ENCODE data around the gene BRD3OS.

Gene BRD3OS, protein sequence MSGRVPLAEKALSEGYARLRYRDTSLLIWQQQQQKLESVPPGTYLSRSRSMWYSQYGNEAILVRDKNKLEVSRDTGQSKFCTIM

DNA sequence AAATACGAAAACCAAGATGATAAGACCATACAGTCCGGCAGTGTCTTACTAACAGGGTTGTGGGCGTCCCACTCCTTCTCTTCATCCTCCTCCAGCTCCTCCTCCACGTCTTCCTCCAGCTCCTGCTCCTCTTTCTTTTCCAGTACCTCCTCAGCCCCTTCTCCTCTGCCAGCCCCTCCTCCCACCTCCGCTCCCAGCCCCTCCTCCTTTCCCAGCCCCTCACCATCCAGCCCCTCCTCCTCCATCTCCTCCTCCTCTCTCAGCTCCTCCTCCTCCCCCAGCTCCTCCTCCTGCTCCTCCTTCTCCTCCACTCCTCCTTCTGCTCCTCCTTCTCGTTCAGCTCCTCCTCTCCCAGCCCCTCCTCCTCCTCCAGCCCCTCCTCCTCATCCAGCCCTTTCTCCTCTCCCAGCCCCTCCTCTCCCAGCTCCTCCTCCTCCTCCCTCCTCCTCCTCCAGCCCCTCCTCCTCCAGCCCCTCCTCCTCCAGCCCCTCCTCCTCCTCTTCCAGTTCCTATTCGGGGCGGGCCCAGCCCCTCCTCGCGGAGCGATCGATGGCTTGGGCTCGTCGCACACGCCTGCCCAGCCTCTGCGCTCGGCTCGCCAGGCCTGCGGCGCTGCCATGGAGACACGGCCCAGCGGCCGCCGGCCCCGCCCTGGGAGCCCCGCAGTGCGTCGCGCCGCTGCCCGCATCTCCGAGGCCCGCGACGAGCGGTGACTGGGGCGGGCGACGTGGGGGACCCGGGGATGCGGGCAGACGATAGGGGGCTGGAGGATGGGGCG lies at the start of gene BRD3OS:
TSS of gene BRD3OS (plus strand) at position 654 of the 778 bp plus-strand sequence. CDS start 1,267 bp downstream, outside the sequence.
- DNase-seq (ENCODE audit: low read depth): peak; percentile 100

DNA sequence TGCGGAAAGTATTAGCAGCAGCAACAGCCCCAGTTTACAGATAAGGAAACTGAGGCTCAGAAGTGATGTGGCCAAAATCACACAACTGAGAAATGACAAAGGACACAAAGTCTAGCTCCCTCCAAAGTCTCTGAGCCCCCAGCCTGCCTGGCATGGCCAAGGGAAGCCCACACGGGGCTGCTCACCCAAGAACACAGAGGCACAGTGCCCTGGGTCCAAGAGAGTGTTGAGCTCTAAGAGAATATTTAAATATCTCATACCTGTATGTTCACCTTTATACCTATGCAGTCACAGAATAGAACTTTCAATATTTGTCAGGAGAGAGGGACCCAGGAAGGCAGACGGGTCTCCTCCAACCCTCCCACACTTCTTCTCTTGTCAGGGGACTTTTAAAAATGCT lies 49.8 kb upstream of the BRD3OS start:
- no peak for DNase-seq (ENCODE audit: low read depth)

DNA sequence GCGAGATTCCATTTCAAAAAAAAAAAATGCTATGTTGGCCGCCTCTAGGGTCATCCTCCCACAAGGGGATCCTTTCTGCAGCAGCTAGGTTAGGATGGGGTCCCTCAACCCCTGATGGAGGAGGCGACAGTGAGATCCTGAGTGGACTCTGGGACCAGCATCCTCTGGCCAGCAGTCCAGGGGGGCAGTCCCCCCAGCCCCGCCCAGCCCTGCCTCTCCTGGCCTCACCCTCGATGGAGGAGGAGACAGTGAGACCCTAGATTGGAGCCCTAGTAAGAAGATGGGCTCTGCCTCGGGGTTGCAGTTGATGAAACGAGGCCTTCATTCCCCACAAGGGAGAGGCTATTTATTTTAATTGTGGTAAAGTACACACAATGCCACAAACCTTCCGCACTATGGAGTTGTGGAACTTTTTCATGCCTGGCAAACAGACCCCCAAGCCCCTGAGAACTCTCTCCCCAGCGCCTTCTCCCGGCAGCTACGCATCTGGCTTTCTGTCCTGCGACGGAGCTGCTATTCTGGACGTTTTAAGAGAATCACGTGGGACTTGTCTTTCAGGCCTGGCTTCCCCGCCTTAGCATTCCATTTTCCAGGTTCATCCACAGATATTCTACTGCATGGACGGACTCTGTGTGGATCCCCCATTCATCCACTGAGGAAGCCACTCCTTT lies 49.0 kb upstream of the BRD3OS start:
- no peak for DNase-seq (ENCODE audit: low read depth)

DNA sequence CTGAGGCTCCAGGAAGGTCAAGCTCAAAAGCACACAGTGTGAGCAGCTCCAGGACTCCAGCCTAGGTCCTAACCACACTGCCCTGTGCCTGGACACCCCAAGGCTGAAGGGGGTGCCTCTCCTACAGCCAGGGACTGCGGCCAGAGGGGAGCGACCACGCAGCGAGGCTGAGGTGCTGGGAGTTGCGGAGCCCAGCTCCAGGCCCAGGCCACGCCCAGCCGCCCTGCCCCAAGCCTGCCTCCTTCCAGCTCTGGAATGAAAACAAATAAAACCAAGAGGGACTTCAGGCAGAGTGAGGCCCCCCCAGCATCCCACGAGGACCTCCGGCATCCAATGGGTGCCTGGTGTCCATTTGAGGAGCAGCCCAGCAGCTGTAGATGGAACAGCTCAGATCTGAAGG lies 48.4 kb upstream of the BRD3OS start:
- DNase-seq (ENCODE audit: low read depth): no peak

DNA sequence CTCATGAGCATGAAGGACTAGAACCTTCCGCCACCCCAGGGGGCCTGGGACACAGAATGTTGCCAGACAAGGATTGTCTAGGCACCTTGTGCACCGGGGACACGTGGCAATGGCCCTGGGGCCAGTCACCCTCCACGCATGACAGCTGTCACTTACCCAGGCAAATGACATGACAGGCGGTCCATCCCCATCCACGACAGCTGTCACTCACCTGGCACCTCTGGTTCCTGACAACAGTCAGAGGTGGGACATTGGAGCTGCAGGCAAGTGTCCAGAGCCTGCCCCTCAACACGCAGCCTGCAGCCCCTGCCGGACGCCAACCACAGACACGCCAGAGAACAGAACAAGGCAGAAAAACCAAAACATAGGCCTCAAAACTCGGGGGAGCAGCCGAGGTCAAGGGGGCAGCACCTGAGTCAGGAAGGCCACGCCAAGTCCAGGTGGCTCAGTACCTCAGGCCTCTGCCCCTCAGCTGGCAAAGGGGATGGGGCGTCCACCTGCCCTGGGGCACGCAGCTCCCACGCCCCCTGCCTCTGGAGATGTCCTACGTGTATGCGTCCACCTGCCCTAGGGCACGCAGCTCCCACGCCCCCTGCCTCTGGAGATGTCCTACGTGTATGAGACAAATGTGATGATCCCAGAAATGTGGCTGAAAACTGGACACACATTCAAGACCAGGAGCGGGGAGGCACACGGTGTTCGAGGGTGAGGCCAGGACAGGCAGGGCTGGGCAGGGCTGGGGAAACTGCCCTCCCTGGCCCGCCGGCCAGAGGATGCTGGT lies 47.7 kb upstream of the BRD3OS start:
- DNase-seq (ENCODE audit: low read depth): no peak

DNA sequence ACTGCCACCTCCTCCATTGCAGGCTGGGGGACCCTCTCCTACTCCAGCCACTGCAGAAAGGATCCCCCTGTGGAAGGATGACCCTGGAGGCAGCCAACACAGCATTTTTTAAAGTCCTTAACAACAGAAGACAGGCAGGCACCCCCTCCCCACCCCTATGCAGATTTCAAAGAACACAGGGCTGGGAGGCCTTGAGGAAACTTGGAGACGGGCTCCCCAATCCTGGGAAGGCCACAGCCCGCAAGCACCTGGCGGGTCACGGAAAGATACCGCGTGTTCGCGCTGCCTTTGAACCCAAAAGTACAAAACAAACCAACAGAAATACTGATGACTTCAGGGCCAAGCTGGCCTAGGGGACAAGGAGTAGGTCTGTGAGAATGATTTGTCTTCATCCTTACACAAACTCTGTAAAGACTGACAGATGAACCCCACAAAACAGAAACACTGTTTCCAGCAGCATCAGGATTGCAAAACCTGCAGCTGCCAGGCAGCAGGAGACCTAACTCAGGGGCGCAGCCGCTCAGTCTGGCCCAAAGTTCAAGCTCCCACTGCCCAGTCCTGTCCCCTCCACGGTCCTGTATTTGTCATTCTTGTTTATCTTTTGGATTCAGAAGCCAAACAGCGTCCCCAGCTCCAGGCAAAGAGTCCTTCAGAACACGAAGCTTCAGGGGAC lies 46.9 kb upstream of the BRD3OS start:
- no peak for DNase-seq (ENCODE audit: low read depth)

DNA sequence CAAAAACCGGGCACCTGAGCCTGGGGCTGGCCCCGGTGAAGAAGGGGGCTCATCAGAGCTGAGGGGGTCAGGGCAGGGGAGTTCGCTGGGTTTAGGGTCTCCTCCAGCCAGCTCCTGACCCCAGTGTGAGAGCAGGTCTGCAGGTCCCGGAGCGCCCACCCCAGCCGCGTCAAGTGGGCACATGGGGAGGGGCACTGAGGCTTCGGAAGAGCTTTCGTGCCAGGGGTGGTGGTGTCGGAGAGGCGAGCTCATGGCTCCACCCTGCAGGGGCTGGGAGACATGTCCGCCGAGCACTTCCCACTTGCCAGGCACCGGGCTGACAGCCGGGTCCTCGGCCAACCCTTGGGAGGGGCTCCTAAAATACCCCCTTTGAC lies 46.4 kb upstream of the BRD3OS start:
- DNase-seq (ENCODE audit: low read depth): no peak

DNA sequence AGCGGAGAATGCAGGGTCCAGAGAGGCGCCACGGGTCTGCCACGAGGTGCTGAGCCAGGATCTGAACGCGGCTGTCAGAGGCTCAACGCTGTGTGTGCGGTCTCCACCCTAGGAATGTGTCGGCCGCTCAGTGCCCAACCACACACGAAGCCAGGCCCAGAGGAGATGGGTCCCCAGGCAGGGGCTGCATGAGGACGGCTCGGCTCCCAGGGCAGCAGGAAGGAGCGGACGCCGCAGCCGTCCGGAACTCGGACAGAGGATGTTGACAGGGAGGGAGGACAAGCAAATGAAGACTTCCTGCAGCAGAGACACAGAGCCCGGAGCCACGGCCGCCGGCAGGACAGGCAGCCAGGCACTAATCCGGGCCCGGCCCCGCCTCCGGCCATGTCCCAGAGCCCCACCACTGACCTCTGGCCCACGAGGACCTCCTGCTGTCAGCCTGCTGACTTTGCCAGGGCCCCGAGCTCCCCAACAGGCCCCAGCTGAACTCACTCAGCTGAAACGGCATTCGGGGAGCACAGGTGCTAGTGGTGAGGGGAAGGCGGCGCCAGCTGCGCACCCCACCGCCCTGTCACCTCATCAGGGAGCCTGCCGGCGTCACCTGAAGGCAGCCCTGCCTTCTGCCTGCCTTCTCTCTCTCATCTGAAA lies 45.9 kb upstream of the BRD3OS start:
- DNase-seq (ENCODE audit: low read depth): no peak

DNA sequence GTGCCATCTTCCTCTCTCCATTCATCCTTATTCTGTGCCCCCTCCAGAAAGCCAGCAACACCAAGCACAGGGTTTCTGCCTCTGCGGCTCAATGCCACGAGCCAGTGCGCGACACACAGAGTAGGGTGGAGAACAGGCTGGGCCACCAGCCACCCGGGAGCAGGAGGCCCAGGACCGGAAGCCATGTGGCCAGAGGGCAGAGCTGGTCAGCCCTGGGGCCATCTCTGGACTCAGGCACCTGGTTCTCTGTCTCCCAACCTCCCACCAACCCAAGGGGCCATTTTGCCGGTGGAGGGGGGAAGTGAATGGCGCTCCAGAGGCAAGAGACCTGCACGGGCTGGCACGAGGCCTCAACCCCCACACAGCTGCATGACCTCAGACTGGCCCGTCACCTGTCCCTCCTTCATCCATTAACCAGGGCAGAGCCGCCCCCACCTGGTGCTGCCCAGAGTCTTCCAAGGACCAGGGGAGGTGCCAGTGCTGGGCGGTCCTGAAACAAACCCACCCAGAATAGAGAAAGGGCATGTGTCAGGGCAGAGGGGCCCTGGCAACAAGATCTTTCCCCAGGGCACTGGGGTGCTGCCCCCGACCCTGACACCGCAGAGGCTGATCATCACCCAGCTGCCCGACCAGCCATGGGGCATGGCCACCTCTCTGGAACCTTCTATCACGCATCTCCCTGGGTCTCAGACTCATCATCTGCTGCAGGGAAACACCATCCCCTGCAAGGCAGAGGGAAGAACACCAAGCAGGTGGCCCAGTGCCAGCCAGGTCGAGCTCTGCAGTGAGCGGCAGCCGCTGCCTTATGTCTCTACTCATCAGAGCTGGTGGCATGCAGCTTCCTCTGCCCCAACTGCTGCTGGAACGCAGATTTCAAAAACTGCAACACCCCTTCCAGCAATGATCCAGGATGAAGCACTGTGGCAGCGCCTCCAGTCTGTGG lies 45.1 kb upstream of the BRD3OS start:
- DNase-seq (ENCODE audit: low read depth): no peak

DNA sequence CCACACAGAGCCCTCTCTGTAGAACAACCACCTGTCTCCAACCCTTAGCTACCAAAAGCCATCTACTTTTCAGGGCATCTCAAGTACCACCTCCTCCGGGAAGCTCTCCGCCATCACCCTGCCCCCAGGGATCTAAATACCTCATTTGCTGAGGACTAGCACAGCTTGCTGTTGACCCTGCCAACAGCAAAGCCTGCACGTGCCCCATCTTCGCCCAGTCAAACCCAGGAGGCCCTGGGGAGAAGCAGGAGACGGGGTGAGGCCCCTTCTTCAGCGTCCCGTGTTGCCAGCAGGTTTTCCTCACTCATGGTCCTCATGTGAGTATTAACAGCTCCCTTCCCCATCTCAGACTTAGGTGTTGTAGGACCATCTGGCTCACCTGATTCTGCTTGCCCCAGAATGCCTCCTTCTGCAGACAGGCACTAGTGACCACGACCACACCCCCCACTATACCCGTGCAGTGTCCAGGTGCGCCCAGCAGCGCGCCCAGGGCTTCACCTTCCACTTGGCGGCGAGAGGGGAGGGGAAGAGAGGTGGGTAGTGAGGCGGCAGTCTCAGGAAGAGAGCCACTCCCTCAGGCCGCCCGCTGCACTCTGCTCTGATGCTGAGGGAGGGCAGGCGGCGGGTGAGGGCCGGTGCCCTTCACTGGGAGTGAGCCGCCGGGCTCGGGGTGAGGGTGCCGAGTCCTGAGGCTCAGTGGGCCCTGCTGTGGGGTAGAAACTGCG lies 44.3 kb upstream of the BRD3OS start:
- DNase-seq (ENCODE audit: low read depth): no peak

DNA sequence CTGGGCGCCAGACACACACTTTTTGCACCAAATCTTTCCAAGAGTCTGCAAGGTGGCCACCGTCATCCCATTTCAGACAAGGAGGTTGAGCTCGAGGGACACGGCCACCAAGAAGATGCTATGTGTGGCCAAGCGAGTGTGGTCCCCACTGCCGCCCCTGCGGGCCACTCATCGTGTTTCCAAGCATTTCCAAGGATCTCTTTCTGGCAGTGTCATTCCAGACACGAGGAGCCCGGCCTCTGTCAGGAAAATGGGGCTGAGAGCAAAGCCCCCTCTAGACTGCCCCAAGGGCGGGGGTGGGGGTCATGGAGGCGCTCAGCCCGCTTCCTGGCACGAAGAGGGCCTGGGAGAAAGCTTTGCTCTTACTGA lies 43.7 kb upstream of the BRD3OS start:
- DNase-seq (ENCODE audit: low read depth): no peak

DNA sequence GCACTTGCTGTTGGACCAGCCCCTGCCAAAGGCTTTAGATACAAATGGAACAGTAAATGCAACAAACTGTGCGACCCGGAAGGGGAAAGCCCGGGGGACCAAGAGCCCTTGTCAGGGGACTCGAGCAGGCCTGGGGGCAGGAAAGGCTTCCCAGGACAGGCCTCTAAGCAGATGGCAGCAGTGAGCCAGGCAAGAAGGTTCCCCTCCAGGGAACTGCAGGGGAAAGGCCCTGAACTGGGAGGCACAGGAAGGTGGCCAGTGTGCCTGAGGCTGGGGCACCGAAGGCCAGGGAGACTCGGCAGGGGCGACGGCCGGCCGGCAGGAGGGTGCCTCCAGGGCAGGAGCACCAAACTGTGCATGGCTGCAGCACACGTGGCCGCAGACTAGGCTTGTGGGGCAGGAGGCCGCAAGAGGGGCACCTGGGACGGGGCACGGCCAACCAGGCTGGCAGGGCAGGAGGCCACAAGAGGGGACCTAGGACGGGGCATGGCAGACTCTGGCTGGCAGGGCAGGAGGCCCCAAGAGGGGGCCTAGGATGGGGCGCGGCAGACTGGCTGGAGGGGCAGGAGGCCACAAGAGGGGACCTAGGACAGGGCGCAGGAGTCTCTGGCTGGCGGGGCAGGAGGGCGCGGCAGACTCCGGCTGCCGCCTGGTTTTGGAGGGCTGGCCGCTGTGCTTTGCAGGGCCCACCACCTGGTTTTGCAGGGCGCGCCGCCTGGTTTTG lies 43.2 kb upstream of the BRD3OS start:
- DNase-seq (ENCODE audit: low read depth): no peak

DNA sequence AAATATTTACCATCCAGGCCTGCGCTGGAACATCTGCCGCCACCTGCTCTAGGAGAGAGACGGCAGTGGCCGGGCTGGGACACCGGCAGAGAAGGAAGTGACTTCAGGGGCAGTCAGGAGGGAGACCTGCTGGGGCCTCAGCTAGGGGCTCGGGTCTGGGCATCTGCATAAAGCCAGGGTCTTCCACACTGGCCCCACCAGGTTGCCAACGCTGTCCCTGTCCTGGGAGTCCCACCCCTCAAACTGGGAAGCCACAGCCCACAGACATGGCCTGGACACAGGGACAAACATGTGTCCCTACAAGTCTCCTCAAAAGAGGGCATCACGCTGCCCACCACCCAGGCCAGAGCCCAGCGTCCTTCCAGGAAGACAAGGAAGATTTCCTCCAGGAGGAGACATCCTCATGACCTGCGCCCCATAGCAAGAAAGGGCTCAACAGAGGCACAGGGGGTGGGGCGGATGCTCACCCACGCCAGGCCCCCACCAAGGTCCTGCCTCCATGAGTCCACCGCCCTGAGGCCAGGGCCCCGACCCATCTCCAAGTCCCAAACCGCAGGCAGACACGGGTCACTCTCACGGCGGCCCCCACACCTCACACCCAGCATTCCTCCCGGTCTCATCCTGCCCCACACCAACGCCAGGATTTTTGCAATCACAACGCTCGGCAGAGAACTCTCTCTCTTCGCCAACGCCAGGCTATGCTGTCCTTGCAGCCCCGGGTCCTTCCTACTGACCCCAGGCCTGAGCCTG lies 42.1 kb upstream of the BRD3OS start:
- no peak for DNase-seq (ENCODE audit: low read depth)

DNA sequence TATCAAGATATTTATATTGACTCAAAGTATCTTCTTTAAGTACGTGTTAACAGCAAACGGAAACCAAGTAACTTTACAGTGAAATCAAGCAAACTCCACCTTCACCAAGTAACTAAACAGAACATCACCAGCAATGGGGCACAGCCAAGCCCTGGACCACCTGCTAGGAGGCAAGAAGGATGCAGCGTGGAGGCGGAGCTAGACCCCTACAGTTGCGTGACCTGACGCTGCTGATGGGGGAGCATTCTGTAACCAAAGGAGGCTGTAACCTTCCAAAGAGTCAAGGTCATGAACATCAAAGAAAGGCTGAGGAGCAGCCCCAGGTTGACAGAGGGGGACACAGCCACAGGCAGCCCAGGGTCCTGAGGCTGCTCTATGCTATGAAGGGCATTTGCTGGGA lies 39.2 kb upstream of the BRD3OS start:
- DNase-seq (ENCODE audit: low read depth): no peak

DNA sequence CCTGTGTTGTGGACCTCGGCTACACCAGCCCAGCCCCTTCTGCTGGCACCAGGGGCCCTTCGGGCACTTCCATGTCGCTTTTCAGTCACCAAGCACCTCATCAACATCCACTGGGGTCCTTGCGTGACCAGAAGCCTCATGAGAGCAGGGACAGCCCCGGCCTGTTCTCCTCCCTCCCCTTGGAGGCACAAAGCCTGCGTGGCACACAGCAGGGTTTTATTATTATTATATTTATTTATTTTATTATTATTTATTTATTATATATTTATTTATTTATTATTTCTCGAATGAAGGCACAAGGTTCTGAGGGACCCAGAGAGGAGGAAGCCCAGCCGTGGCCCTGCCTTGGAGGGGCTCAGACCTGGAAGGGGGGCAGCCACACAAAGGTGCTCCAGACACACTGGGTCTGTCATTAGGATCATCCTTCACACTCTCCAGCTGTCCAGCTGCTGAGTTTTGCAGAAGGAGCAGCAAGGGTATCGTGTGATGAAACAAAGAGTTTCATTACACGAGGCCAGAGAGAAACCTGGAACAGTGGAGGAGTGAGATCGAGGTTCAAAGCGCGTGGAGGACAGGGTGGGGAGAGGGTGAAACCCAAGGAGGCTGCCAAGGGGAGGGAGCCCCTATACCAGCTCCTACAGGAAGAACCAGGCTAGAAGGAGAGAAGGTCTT lies 38.4 kb upstream of the BRD3OS start:
- DNase-seq (ENCODE audit: low read depth): no peak

DNA sequence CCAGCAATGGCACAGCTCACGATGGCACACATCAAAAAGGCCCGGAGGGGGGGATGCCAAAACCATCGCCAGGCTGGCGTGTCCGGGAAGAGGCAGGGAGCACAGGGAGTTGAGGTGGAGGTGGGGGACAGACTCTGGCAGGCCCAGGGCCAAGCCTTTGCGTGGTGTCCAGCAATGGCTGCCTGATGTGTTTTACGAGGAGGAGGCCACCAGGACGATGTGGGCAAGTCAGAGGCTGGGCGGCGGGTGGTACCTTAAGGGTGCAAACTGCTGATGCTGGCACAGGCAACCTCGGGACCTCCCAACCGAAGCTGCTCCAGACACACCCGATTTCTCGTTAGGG lies 37.9 kb upstream of the BRD3OS start:
- DNase-seq (ENCODE audit: low read depth): no peak

DNA sequence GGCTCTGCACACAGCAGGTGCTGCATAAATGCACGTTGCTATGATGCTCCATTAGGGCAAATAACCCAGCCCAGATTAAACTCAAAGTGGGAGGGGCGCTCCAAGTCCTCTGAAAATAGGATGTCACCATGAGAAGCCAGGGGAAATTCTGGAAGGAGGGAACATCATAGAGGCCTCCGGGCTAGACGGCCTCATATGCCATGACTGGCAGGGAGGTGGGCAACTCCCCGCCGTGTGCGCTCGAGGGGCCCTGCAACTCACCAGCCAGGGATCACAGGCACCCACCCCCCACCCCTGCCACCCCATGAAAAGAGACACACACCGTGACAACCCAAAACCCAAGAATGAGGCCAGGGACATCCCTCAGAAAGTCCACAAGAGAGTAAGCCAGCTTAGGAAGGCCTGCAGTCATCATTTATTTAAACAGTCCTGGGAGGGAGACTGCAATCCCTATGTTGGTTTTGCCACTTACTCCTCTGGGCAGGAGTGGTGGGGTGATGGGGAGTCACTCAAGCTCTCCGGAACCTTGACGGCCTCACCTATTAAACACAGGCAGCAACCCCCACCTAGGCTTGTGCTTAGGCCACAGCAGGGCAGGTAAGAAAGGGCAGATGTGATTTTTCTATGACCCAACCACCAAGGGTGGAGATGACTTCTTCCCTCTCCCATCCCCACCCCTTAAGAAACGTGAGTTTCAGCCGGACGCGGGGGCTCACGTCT lies 37.2 kb upstream of the BRD3OS start:
- DNase-seq (ENCODE audit: low read depth): no peak

All from fibroblast of the conjunctiva (primary cell).